Endothelial cell of umbilical vein (primary cell): ENCODE results near the gene PHYH.

Source experiments
- CTCF ChIP-seq, 2 donors: IDR thresholded peaks; 1 replicate in 1 of 2; 2 replicates in 1 of 2; pipeline ENCODE4 v1.5.1; 2011; ENCODE audit warnings: low read length in 2 of 2, mild to moderate bottlenecking in 2 of 2, moderate library complexity in 2 of 2, control low read depth in 1 of 2, inconsistent platforms in 1 of 2, low read depth in 1 of 2; ENCODE audit not compliant: insufficient read depth in 1 of 2; ENCODE audit errors: extremely low read depth in 1 of 2
- EZH2 ChIP-seq: IDR thresholded peaks from 2 replicates; pipeline ENCODE4 v1.6.1; 2012; ENCODE audit warnings: borderline replicate concordance, low read depth, mild to moderate bottlenecking, moderate library complexity, low read length, inconsistent platforms; ENCODE audit not compliant: severe bottlenecking
- FOS ChIP-seq: IDR thresholded peaks from 2 replicates; pipeline ENCODE4 v1.6.1; 2011; ENCODE audit warnings: mild to moderate bottlenecking, low read length, moderate library complexity, borderline replicate concordance; ENCODE audit not compliant: insufficient read depth
- MAX ChIP-seq: IDR thresholded peaks from 2 replicates; pipeline ENCODE4 v1.6.1; 2011; ENCODE audit not compliant: insufficient read depth, insufficient read length
- POLR2A ChIP-seq: IDR thresholded peaks from 2 replicates; pipeline ENCODE4 v1.6.1; 2012; ENCODE audit warnings: low read depth, mild to moderate bottlenecking, control low read depth, low read length
- POLR2AphosphoS5 ChIP-seq: IDR thresholded peaks from 2 replicates; pipeline ENCODE4 v1.6.1; 2012; ENCODE audit warnings: low read depth, mild to moderate bottlenecking, control low read depth, low read length, moderate library complexity; ENCODE audit not compliant: insufficient read depth

- TF ChIP-seq CTCF (IDR thresholded peaks at IDR 0.05; ENCODE audit: extremely low read depth in 1 of 2, insufficient read depth in 1 of 2, low read depth in 1 of 2, low read length in 2 of 2), result no peak
- no peak for TF ChIP-seq EZH2
- no peak for TF ChIP-seq POLR2A
- no peak for TF ChIP-seq POLR2AphosphoS5
- no peak for TF ChIP-seq FOS
- no peak for TF ChIP-seq MAX
These were observed 52.1 kb downstream of the PHYH start for GRCh38 chr10:13247784-13248183.
